DMS53 treated with DMSO at 0.1 percent for 48 hours (cell line): ENCODE data around the gene PRKD1.

Experiments used
- DNase-seq: peaks from one replicate; lab custom pipeline; 2025; ENCODE audit not compliant: unreplicated experiment; lab: John Stamatoyannopoulos, UW

PRKD1 gene

GRCh38 chr14:29627137-29627536 lies 300.5 kb downstream of the PRKD1 start:
- DNase-seq: no peak

GRCh38 chr14:29618323-29619067 lies 309.2 kb downstream of the PRKD1 start:
- no peak for DNase-seq

- no peak for DNase-seq
These were observed 310.7 kb downstream of the PRKD1 start for GRCh38 chr14:29616922-29617321.

GRCh38 chr14:29608861-29609260 lies 318.8 kb downstream of the PRKD1 start:
- no peak for DNase-seq

- DNase-seq: no peak
These were observed 320.5 kb downstream of the PRKD1 start for GRCh38 chr14:29607169-29607568.

GRCh38 chr14:29603696-29604095 lies 324.0 kb downstream of the PRKD1 start:
- no peak for DNase-seq

- no peak for DNase-seq
These were observed 326.0 kb downstream of the PRKD1 start for GRCh38 chr14:29601616-29602015.

- no peak for DNase-seq
These were observed 339.7 kb downstream of the PRKD1 start for GRCh38 chr14:29587761-29588470.

- no peak for DNase-seq
These were observed 340.6 kb downstream of the PRKD1 start for GRCh38 chr14:29587046-29587445.

GRCh38 chr14:29584992-29585391 lies 342.7 kb downstream of the PRKD1 start:
- peak; percentile 60 for DNase-seq

- no peak for DNase-seq
These were observed 346.9 kb downstream of the PRKD1 start for GRCh38 chr14:29580763-29581162.

- DNase-seq: no peak
These were observed 347.8 kb downstream of the PRKD1 start for GRCh38 chr14:29579838-29580237.

GRCh38 chr14:29576927-29577326 lies 350.7 kb downstream of the PRKD1 start:
- no peak for DNase-seq

- DNase-seq: no peak
These were observed 358.5 kb downstream of the PRKD1 start for GRCh38 chr14:29569194-29569593.

- no peak for DNase-seq
These were observed 361.5 kb downstream of the PRKD1 start for GRCh38 chr14:29566194-29566593.

GRCh38 chr14:29558516-29558915 lies 369.1 kb downstream of the PRKD1 start:
- DNase-seq: no peak

GRCh38 chr14:29554335-29554734 lies 373.3 kb downstream of the PRKD1 start:
- no peak for DNase-seq

- DNase-seq: no peak
These were observed 374.2 kb downstream of the PRKD1 start for GRCh38 chr14:29553427-29553826.

- DNase-seq: peak; percentile 65
These were observed 378.7 kb downstream of the PRKD1 start for GRCh38 chr14:29548948-29549370.

- DNase-seq: no peak
These were observed 381.9 kb downstream of the PRKD1 start for GRCh38 chr14:29545714-29546113.

GRCh38 chr14:29536886-29537511 lies 390.6 kb downstream of the PRKD1 start:
- DNase-seq: peak; percentile 5

GRCh38 chr14:29529418-29529817 lies 398.2 kb downstream of the PRKD1 start:
- peak; percentile 24 for DNase-seq
